Measurements from ENCODE around the gene HCN3. TPM values are rescaled to one million over a fixed set of nuclear protein-coding genes. Genes with fewer than 3 reads are reported as not detected.

HCN3 gene
- polyA plus RNA-seq, 4 donors: 7.0 to 14.6 (median 11.2) TPM

GRCh38 chr1:155253797-155254196, 23.5 kb upstream of the HCN3 start:
- no peak for DNase-seq (ENCODE audit: low read depth in 4 of 4, low spot score in 2 of 4)

- no peak for DNase-seq (ENCODE audit: low read depth in 4 of 4, low spot score in 2 of 4)
Measured at GRCh38 chr1:155254228-155254713, 23.0 kb upstream of the HCN3 start.

- no peak for DNase-seq (ENCODE audit: low read depth in 4 of 4, low spot score in 2 of 4)
Measured at GRCh38 chr1:155254714-155255242, 22.5 kb upstream of the HCN3 start.

- DNase-seq (ENCODE audit: low read depth in 4 of 4, low spot score in 2 of 4): peak in 2 of 4 donors; percentile 82 to 85
Measured at GRCh38 chr1:155255243-155256007, 21.8 kb upstream of the HCN3 start, which contains the start of gene ENTREP3. TSS of gene ENTREP3 (minus strand) at chr1:155255483. CDS start at chr1:155254877, 606 bp downstream.

- DNase-seq (ENCODE audit: low read depth in 4 of 4, low spot score in 2 of 4): no peak
Measured at GRCh38 chr1:155256058-155256852, 21.0 kb upstream of the HCN3 start.

- DNase-seq (ENCODE audit: low read depth in 4 of 4, low spot score in 2 of 4): no peak
Measured at GRCh38 chr1:155260276-155260675, 17.0 kb upstream of the HCN3 start.

GRCh38 chr1:155261493-155261851, 15.8 kb upstream of the HCN3 start:
- no peak for DNase-seq (ENCODE audit: low read depth in 4 of 4, low spot score in 2 of 4)

GRCh38 chr1:155261852-155262673, 15.2 kb upstream of the HCN3 start, which contains the start of gene SCAMP3:
TSS of gene SCAMP3 (minus strand) at chr1:155262360. CDS start at chr1:155262151, 209 bp downstream.
- peak in 3 of 4 donors; percentile 88 to 98 (median 88) for DNase-seq (ENCODE audit: low read depth in 4 of 4, low spot score in 2 of 4)

GRCh38 chr1:155263067-155263466, 14.2 kb upstream of the HCN3 start:
- no peak for DNase-seq (ENCODE audit: low read depth in 4 of 4, low spot score in 2 of 4)

- DNase-seq (ENCODE audit: low read depth in 4 of 4, low spot score in 2 of 4): no peak
Measured at GRCh38 chr1:155266553-155266952, 10.7 kb upstream of the HCN3 start.

GRCh38 chr1:155267373-155267772, 9.9 kb upstream of the HCN3 start:
- no peak for DNase-seq (ENCODE audit: low read depth in 4 of 4, low spot score in 2 of 4)

GRCh38 chr1:155268630-155269029, 8.6 kb upstream of the HCN3 start:
- no peak for DNase-seq (ENCODE audit: low read depth in 4 of 4, low spot score in 2 of 4)

GRCh38 chr1:155269381-155269780, 7.9 kb upstream of the HCN3 start:
- no peak for DNase-seq (ENCODE audit: low read depth in 4 of 4, low spot score in 2 of 4)

GRCh38 chr1:155272466-155273342, 4.6 kb upstream of the HCN3 start:
- DNase-seq (ENCODE audit: low read depth in 4 of 4, low spot score in 2 of 4): no peak

GRCh38 chr1:155273343-155274245, 3.7 kb upstream of the HCN3 start, which contains the start of gene CLK2:
TSS of gene CLK2 (minus strand) at chr1:155273504. CDS start at chr1:155270977, 2,527 bp downstream.
- peak in 3 of 4 donors; percentile 77 to 91 (median 87) for DNase-seq (ENCODE audit: low read depth in 4 of 4, low spot score in 2 of 4)

- DNase-seq (ENCODE audit: low read depth in 4 of 4, low spot score in 2 of 4): peak in 1 of 4 donors; percentile 62
Measured at GRCh38 chr1:155277902-155278688, 832 bp downstream of the HCN3 start.

- DNase-seq (ENCODE audit: low read depth in 4 of 4, low spot score in 2 of 4): no peak
Measured at GRCh38 chr1:155278689-155279160, 1.5 kb downstream of the HCN3 start.
